ENCODE results near the gene DACH1. TPM values are rescaled to one million over a fixed set of nuclear protein-coding genes. Genes with fewer than 3 reads are reported as not detected.

The DACH1 gene
- total RNA-seq, 4 donors from 2014 or later = 2.2 to 5.9 (median 2.8) TPM

- Histone ChIP-seq H3K27ac (no peak overlapping the region), H3K36me3 (no peaks in the 10 kb centered on the region), H3K4me1 (no peaks in the 10 kb centered on the region), H3K9me3 (no peaks in the 10 kb centered on the region), H3K27me3 (no peaks in the 10 kb centered on the region), H3K4me3 (no peak overlapping the region)
- 35 to 37% methylated on average over 2 of the region's 2 CpGs for WGBS, 2 donors
- TF ChIP-seq CTCF (IDR thresholded peaks at IDR 0.05) = no peak
- TF ChIP-seq POLR2A (IDR thresholded peaks at IDR 0.05) = no peak
- no peak for TF ChIP-seq EP300 (IDR thresholded peaks at IDR 0.05)
- no peak for DNase-seq (ENCODE audit: low spot score in 2 of 2)
Observed at GRCh38 chr13:71499235-71499634, 367.8 kb downstream of the DACH1 start.

- Histone ChIP-seq H3K27ac (no peak overlapping the region), H3K4me3 (no peak overlapping the region), H3K27me3 (no peaks in the 10 kb centered on the region), H3K4me1 (no peaks in the 10 kb centered on the region), H3K9me3 (no peaks in the 10 kb centered on the region), H3K36me3 (no peaks in the 10 kb centered on the region)
- 87 to 94% methylated on average over 2 of the region's 2 CpGs for WGBS, 2 donors
- TF ChIP-seq CTCF (IDR thresholded peaks at IDR 0.05) (no peak), EP300 (IDR thresholded peaks at IDR 0.05) (no peak), POLR2A (IDR thresholded peaks at IDR 0.05) (no peak)
- DNase-seq (ENCODE audit: low spot score in 2 of 2) = no peak
Observed at GRCh38 chr13:71493189-71493588, 373.8 kb downstream of the DACH1 start.

GRCh38 chr13:71492346-71492871 is 374.6 kb downstream of the DACH1 start:
- Histone ChIP-seq H3K4me3 (no peak overlapping the region), H3K4me1 (no peaks in the 10 kb centered on the region), H3K27ac (no peak overlapping the region), H3K36me3 (no peaks in the 10 kb centered on the region), H3K9me3 (no peaks in the 10 kb centered on the region), H3K27me3 (no peaks in the 10 kb centered on the region)
- DNase-seq (ENCODE audit: low spot score in 2 of 2) = no peak
- TF ChIP-seq EP300 (IDR thresholded peaks at IDR 0.05) (no peak), POLR2A (IDR thresholded peaks at IDR 0.05) (no peak), CTCF (IDR thresholded peaks at IDR 0.05) (no peak)

GRCh38 chr13:71491010-71491409 is 376.0 kb downstream of the DACH1 start:
- WGBS, 2 donors = 90 to 95% methylated on average over 1 of the region's 1 CpG
- no peak overlapping the region for H3K27ac ChIP-seq
- TF ChIP-seq POLR2A (IDR thresholded peaks at IDR 0.05) = no peak
- TF ChIP-seq CTCF (IDR thresholded peaks at IDR 0.05) = no peak
- TF ChIP-seq EP300 (IDR thresholded peaks at IDR 0.05) = no peak
- no peaks in the 10 kb centered on the region for H3K27me3 ChIP-seq
- no peak for DNase-seq (ENCODE audit: low spot score in 2 of 2)
- no peak overlapping the region for H3K4me3 ChIP-seq
- H3K4me1 ChIP-seq = no peaks in the 10 kb centered on the region
- no peaks in the 10 kb centered on the region for H3K9me3 ChIP-seq
- H3K36me3 ChIP-seq = no peaks in the 10 kb centered on the region

- no peaks in the 10 kb centered on the region for H3K4me1 ChIP-seq
- H3K27ac ChIP-seq = no peak overlapping the region
- WGBS, 2 donors = 91 to 97% methylated on average over 3 of the region's 3 CpGs
- DNase-seq (ENCODE audit: low spot score in 2 of 2) = no peak
- H3K4me3 ChIP-seq = no peak overlapping the region
- TF ChIP-seq CTCF (IDR thresholded peaks at IDR 0.05) (no peak), EP300 (IDR thresholded peaks at IDR 0.05) (no peak)
- no peaks in the 10 kb centered on the region for H3K27me3 ChIP-seq
- no peaks in the 10 kb centered on the region for H3K9me3 ChIP-seq
- H3K36me3 ChIP-seq = no peaks in the 10 kb centered on the region
Observed at GRCh38 chr13:71489041-71489440, 378.0 kb downstream of the DACH1 start.

All from tibial nerve (tissue), 4 donors.